ENCODE results near the gene ZNF224. TPM values are rescaled to one million over a fixed set of nuclear protein-coding genes. Genes with fewer than 3 reads are reported as not detected.

ZNF224 gene
- total and polyA plus RNA-seq, 2 of the 13 experiments (the other 11 are each of a cell fraction or from before 2014, with no cell fraction given) = 13.0 to 16.1 TPM

- TF ChIP-seq FOXC1 (CRISPR knock-in tag; IDR thresholded peaks at IDR 0.05; ENCODE audit: borderline replicate concordance) = peak; percentile 64; the same call in 1 of the 2 replicates
- no peak for TF ChIP-seq ZNF296 (CRISPR knock-in tag; conservative IDR thresholded peaks at IDR 0.05)
- TF ChIP-seq, protein P1, sequence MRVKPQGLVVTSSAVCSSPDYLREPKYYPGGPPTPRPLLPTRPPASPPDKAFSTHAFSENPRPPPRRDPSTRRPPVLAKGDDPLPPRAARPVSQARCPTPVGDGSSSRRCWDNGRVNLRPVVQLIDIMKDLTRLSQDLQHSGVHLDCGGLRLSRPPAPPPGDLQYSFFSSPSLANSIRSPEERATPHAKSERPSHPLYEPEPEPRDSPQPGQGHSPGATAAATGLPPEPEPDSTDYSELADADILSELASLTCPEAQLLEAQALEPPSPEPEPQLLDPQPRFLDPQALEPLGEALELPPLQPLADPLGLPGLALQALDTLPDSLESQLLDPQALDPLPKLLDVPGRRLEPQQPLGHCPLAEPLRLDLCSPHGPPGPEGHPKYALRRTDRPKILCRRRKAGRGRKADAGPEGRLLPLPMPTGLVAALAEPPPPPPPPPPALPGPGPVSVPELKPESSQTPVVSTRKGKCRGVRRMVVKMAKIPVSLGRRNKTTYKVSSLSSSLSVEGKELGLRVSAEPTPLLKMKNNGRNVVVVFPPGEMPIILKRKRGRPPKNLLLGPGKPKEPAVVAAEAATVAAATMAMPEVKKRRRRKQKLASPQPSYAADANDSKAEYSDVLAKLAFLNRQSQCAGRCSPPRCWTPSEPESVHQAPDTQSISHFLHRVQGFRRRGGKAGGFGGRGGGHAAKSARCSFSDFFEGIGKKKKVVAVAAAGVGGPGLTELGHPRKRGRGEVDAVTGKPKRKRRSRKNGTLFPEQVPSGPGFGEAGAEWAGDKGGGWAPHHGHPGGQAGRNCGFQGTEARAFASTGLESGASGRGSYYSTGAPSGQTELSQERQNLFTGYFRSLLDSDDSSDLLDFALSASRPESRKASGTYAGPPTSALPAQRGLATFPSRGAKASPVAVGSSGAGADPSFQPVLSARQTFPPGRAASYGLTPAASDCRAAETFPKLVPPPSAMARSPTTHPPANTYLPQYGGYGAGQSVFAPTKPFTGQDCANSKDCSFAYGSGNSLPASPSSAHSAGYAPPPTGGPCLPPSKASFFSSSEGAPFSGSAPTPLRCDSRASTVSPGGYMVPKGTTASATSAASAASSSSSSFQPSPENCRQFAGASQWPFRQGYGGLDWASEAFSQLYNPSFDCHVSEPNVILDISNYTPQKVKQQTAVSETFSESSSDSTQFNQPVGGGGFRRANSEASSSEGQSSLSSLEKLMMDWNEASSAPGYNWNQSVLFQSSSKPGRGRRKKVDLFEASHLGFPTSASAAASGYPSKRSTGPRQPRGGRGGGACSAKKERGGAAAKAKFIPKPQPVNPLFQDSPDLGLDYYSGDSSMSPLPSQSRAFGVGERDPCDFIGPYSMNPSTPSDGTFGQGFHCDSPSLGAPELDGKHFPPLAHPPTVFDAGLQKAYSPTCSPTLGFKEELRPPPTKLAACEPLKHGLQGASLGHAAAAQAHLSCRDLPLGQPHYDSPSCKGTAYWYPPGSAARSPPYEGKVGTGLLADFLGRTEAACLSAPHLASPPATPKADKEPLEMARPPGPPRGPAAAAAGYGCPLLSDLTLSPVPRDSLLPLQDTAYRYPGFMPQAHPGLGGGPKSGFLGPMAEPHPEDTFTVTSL (CRISPR knock-in tag; IDR thresholded peaks at IDR 0.05; ENCODE audit: borderline replicate concordance) = no peak
- no peak for TF ChIP-seq ZSCAN21 (CRISPR knock-in tag; IDR thresholded peaks at IDR 0.05; ENCODE audit: borderline replicate concordance)
- peak; percentile 84; the same call in 1 of the 2 replicates for TF ChIP-seq HOXA3 (CRISPR knock-in tag; IDR thresholded peaks at IDR 0.05)
- peak; percentile 57; the same call in 1 of the 2 replicates for TF ChIP-seq ZNF317 (CRISPR knock-in tag; IDR thresholded peaks at IDR 0.05)
- no peak for TF ChIP-seq KIAA2018 (CRISPR knock-in tag; IDR thresholded peaks at IDR 0.05; ENCODE audit: borderline replicate concordance)
- TF ChIP-seq AKAP8 (CRISPR knock-in tag; IDR thresholded peaks at IDR 0.05) = no peak
- peak; percentile 93 for TF ChIP-seq SAP130 (CRISPR knock-in tag; IDR thresholded peaks at IDR 0.05; ENCODE audit: low read depth)
- TF ChIP-seq, protein P2, sequence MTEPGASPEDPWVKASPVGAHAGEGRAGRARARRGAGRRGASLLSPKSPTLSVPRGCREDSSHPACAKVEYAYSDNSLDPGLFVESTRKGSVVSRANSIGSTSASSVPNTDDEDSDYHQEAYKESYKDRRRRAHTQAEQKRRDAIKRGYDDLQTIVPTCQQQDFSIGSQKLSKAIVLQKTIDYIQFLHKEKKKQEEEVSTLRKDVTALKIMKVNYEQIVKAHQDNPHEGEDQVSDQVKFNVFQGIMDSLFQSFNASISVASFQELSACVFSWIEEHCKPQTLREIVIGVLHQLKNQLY (CRISPR knock-in tag; IDR thresholded peaks at IDR 0.05) = no peak
- peak; percentile 61; the same call in 1 of the 2 replicates for TF ChIP-seq PHF21A (CRISPR knock-in tag; IDR thresholded peaks at IDR 0.05)
- 0 out of 2 replicates have a peak, but pooled peaks have one; percentile 49 for TF ChIP-seq CBFB (CRISPR knock-in tag; IDR thresholded peaks at IDR 0.05)
- no peak for TF ChIP-seq ZFP36L2 (CRISPR knock-in tag; IDR thresholded peaks at IDR 0.05)
- no peak for TF ChIP-seq ZNF34 (CRISPR knock-in tag; IDR thresholded peaks at IDR 0.05; ENCODE audit: borderline replicate concordance)
- TF ChIP-seq DDIT3 (CRISPR knock-in tag; IDR thresholded peaks at IDR 0.05) = no peak
Measured at GRCh38 chr19:44113138-44113783, 19.1 kb downstream of the ZNF224 start, which contains the start of gene ZNF225 (continued).

All from HepG2 (cell line).